Measurements from ENCODE around the gene COQ10B.

DNA sequence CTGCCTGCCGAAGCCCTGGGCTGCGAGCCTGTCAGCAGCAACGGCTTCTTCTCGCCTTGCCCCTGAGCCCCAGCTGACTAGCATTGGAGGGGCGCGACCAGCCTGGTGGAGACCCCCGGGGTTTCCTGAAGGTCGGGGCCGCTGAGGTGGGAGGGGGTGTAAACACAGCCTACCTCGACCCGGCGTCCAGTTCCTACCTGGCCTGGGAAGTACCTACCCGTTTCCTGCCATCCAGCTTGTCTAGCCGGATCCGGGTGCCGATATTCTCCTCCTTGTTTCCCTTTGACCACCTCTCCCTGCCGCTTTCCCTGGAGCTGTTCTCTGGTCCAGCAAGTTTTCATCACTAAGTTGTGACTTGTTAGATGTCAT, 63.0 kb downstream of the COQ10B start:
- TF ChIP-seq EZH2phosphoT487 (IDR thresholded peaks at IDR 0.05; ENCODE audit: borderline replicate concordance, low read length), result no peak
- TF ChIP-seq CTCF (conservative IDR thresholded peaks at IDR 0.05; ENCODE audit: low read depth, low read length), result no peak
- TF ChIP-seq EZH2 (IDR thresholded peaks at IDR 0.05; ENCODE audit: low read length, unreplicated experiment), result no peak
